GM12878 (cell line): ENCODE data around the gene CCDC9B. TPM values are rescaled to one million over a fixed set of nuclear protein-coding genes. Genes with fewer than 3 reads are reported as not detected.

ENCODE experiments used
- ATAC-seq: fragments of 200-7000 bp; cut with Tn5 transposase; 3 replicates; pipeline ENCODE4 v1.9.1; 2020; ENCODE audit warnings: mild to moderate bottlenecking, moderate library complexity
- BruUV-seq: library from RNA; stranded (reverse); fragments of 400-500 nt; replicated peaks from 2 replicates; lab custom pipeline; 2021; lab: Mats Ljungman, UMichigan
- CTCF ChIA-PET: fragments of 300-600 bp; sonication (Branson Sonifier 250); formaldehyde crosslinking; extraction: SDS; loops from one replicate; lab custom pipeline; 2021; ENCODE audit warnings: inconsistent platforms; lab: Yijun Ruan, JAX
- POLR2A ChIA-PET: fragments of 350-600 bp; formaldehyde crosslinking; extraction: SDS; loops from one replicate; lab custom pipeline; 2021; ENCODE audit warnings: inconsistent platforms; lab: Charles Lee
- RAD21 ChIA-PET: fragments of 300-600 bp; sonication (Branson Sonifier 250); formaldehyde crosslinking; loops from one replicate; lab custom pipeline; 2023; ENCODE audit warnings: antibody characterized with exemption; ENCODE audit not compliant: unreplicated experiment; lab: Charles Lee
- SMC1A ChIA-PET: fragments of 300-600 bp; sonication (Branson Sonifier 250); formaldehyde crosslinking; loops from one replicate; lab custom pipeline; 2023; ENCODE audit not compliant: unreplicated experiment, uncharacterized antibody; lab: Charles Lee
- DNase-seq: peaks from one replicate; pipeline ENCODE4 v3.0.0-alpha.2; 2011; ENCODE audit warnings: low read depth, low spot score
- FAIRE-seq: peaks from 3 replicates; lab custom pipeline; 2011; peaks lifted over from hg19 to GRCh38; lab: Jason Lieb, UNC
- H2AFZ ChIP-seq: 2 replicates; pipeline ENCODE4 v1.6.0; 2011; ENCODE audit warnings: low read depth, low read length, control low read depth; ENCODE audit not compliant: control insufficient read depth
- H3K27ac ChIP-seq: 2 replicates; pipeline ENCODE4 v1.5.1; 2011; ENCODE audit warnings: control low read depth; ENCODE audit not compliant: control insufficient read depth, insufficient read depth
- H3K27me3 ChIP-seq, 2 experiments: replicated peaks in 1 of 2; 2 replicates each; pipeline versions ENCODE4 v1.6.0 to v1.6.1; 2011; ENCODE audit warnings: low read length in 1 of 2; ENCODE audit not compliant: control insufficient read depth in 2 of 2, insufficient read depth in 2 of 2
- H3K36me3 ChIP-seq, 2 experiments: 2 replicates each; pipeline ENCODE4 v1.5.1; 2011; ENCODE audit warnings: low read length in 1 of 2; ENCODE audit not compliant: control insufficient read depth in 2 of 2, insufficient read depth in 2 of 2
- H3K4me1 ChIP-seq: 2 replicates; pipeline ENCODE4 v1.6.1; 2011; ENCODE audit warnings: mild to moderate bottlenecking, low read length, moderate library complexity, mixed read lengths; ENCODE audit not compliant: control insufficient read depth, insufficient read depth
- H3K4me2 ChIP-seq: 2 replicates; pipeline ENCODE4 v1.6.0; 2011; ENCODE audit warnings: control low read depth; ENCODE audit not compliant: control insufficient read depth, insufficient read depth
- H3K4me3 ChIP-seq: fragments of 200-600 bp; sonication (generic); 2 replicates; pipeline ENCODE4 v1.5.1; 2016
- H3K79me2 ChIP-seq: 2 replicates; pipeline ENCODE4 v1.6.0; 2011; ENCODE audit warnings: low read length; ENCODE audit not compliant: control insufficient read depth, insufficient read depth
- H3K9ac ChIP-seq: 2 replicates; pipeline ENCODE4 v1.8.0; 2011; ENCODE audit warnings: low read length, control low read depth, mixed read lengths; ENCODE audit not compliant: control insufficient read depth, insufficient read depth
- H3K9me3 ChIP-seq: replicated peaks from 3 replicates; pipeline ENCODE4 v1.5.1; 2011; ENCODE audit warnings: mild to moderate bottlenecking, low read length; ENCODE audit not compliant: control insufficient read depth, insufficient read depth
- H4K20me1 ChIP-seq: 2 replicates; pipeline ENCODE4 v1.6.0; 2011; ENCODE audit not compliant: control insufficient read depth, insufficient read depth
- CEBPZ ChIP-seq: fragments of 150-350 bp; IDR thresholded peaks from 2 replicates; pipeline ENCODE4 v1.6.1; 2016; ENCODE audit warnings: low read depth, low read length
- CTCF ChIP-seq, 3 experiments: IDR thresholded peaks in 2 of 3; conservative IDR thresholded peaks in 1 of 3; 2 replicates each; pipeline ENCODE4 v1.5.1; 2011; ENCODE audit warnings: low read depth in 3 of 3, low read length in 3 of 3, mild to moderate bottlenecking in 3 of 3, control low read depth in 2 of 3, moderate library complexity in 2 of 3, inconsistent platforms in 1 of 3, mixed read lengths in 1 of 3; ENCODE audit not compliant: control insufficient read depth in 2 of 3, insufficient read depth in 1 of 3; ENCODE audit errors: extremely low read depth in 1 of 3
- EED ChIP-seq: sonication (generic); IDR thresholded peaks from 2 replicates; pipeline ENCODE4 v1.6.1; 2016; ENCODE audit warnings: antibody characterized with exemption, low read depth
- ELK1 ChIP-seq: IDR thresholded peaks from 2 replicates; pipeline ENCODE4 v1.6.1; 2012; ENCODE audit warnings: low read depth, low read length, improper control_type of control experiment
- HDAC2 ChIP-seq: fragments of 200-600 bp; sonication (generic); IDR thresholded peaks from 2 replicates; pipeline ENCODE4 v1.6.1; 2017
- NKRF ChIP-seq: fragments of 450-650 bp; conservative IDR thresholded peaks from 2 replicates; pipeline ENCODE4 v1.6.1; 2017; ENCODE audit warnings: mild to moderate bottlenecking, moderate library complexity
- PAX8 ChIP-seq: fragments of 450-650 bp; IDR thresholded peaks from 2 replicates; pipeline ENCODE4 v1.6.1; 2017; ENCODE audit warnings: mild to moderate bottlenecking, moderate library complexity
- POLR2A ChIP-seq: IDR thresholded peaks from 2 replicates; pipeline ENCODE4 v1.6.1; 2011; ENCODE audit warnings: low read depth, mild to moderate bottlenecking, low read length
- SPI1 ChIP-seq: IDR thresholded peaks from 2 replicates; pipeline ENCODE4 v1.6.1; 2011; ENCODE audit warnings: low read depth, mild to moderate bottlenecking, low read length, moderate library complexity, borderline replicate concordance; ENCODE audit not compliant: insufficient read depth
- TCF12 ChIP-seq: IDR thresholded peaks from 2 replicates; pipeline ENCODE4 v1.6.1; 2011; ENCODE audit warnings: low read depth, mild to moderate bottlenecking, low read length
- WGBS: methylation state at CpG from one replicate; pipeline ENCODE4 v1.1.6; 2016; ENCODE audit warnings: low lambda C conversion rate; ENCODE audit not compliant: insufficient replicate concordance, insufficient coverage; ENCODE audit errors: missing lambda C conversion rate; 5-methylcytosine and 5-hydroxymethylcytosine counted together
- in situ Hi-C: fragments of 300-500 bp; cut with MboI; formaldehyde crosslinking; loops from 9 replicates; pipeline ENCODE4 v1.14.3; 2018; ENCODE audit warnings: mixed read lengths
- intact Hi-C: fragments of 100-400 bp; cut with micrococcal nuclease; formaldehyde crosslinking; loops from one replicate; pipeline ENCODE4 v1.14.2; 2022; ENCODE audit not compliant: unreplicated experiment
- polyA plus RNA-seq, 11 experiments: library from polyadenylated mRNA; depleted of rRNA in 4 of 11; unstranded in 6 of 11; stranded (reverse) in 5 of 11; fragments of >200 nt; fragmentation: Nextera tagmentation in 4 of 11; fragmentation: Illumina TruSeq in 1 of 11; extraction: Ambion mirVana in 4 of 11; extraction: Trizol in 1 of 11; gene quantifications; 1 replicate in 1 of 11; 2 replicates in 10 of 11; pipeline versions ENCODE4 v1.2.1 to v1.2.3, GENCODE V29; 2011 to 2016; ENCODE audit warnings: inconsistent platforms in 2 of 11, missing spikeins in 2 of 11, low read depth in 1 of 11
- total RNA-seq, 4 experiments: library from RNA; depleted of rRNA in 3 of 4; stranded (reverse); fragments of >200 nt in 3 of 4; fragmentation: Illumina TruSeq in 1 of 4; extraction: Trizol in 1 of 4; gene quantifications; 2 replicates each; pipeline versions ENCODE4 v1.2.1 to v1.2.3, GENCODE V29; 2013 to 2021

CCDC9B gene
- total and polyA plus RNA-seq, 10 of the 15 experiments (the other 5 are each of a cell fraction or from before 2014, with no cell fraction given) = 0.01 to 0.08 (median 0.03) TPM; not detected in 6

- TF ChIP-seq PAX8 (no peak), HDAC2 (no peak)
Observed at GRCh38 chr15:40347559-40348473, 7.1 kb upstream of the CCDC9B start (continued).

GRCh38 chr15:40346579-40347558 lies 6.1 kb upstream of the CCDC9B start:
- ChIA-PET CTCF (interaction anchor here (0.6 to 2.0 kb wide), 3 partner anchors 10 to 51 kb away, joined by 3 to 6 read pairs (median 3); partner anchors contain the start of gene DISP2), RAD21 (no interaction called here), POLR2A (no interaction called here), SMC1A (no interaction called here)
- H4K20me1 ChIP-seq = no peaks in the 10 kb centered on the region
- ATAC-seq (no peak), DNase-seq (no peak), FAIRE-seq (no peak)
- no peak overlapping the region for H2AFZ ChIP-seq
- no peak overlapping the region for H3K4me2 ChIP-seq
- intact Hi-C loops = loop anchor here (10.0 kb wide), 1 partner anchor 158 kb away; no protein-coding TSS in a partner anchor
- H3K79me2 ChIP-seq = no peaks in the 10 kb centered on the region
- H3K36me3 ChIP-seq = no peaks in the 10 kb centered on the region
- H3K9ac ChIP-seq = no peak overlapping the region
- WGBS = 48% methylated on average over 15 of the region's 15 CpGs
- in situ Hi-C loops = loop anchor here (5.0 kb wide), 1 partner anchor 75 kb away; no protein-coding TSS in a partner anchor
- no peaks in the 10 kb centered on the region for H3K27me3 ChIP-seq
- H3K4me3 ChIP-seq = no peak overlapping the region
- no TSS peak for BruUV-seq
- no peaks in the 10 kb centered on the region for H3K9me3 ChIP-seq
- no peaks in the 10 kb centered on the region for H3K4me1 ChIP-seq
- H3K27ac ChIP-seq = no peak overlapping the region
- TF ChIP-seq CTCF (IDR thresholded peaks at IDR 0.05 in 2 of 3, conservative IDR thresholded peaks at IDR 0.05 in 1 of 3; ENCODE audit: control insufficient read depth in 2 of 3, extremely low read depth in 1 of 3, insufficient read depth in 1 of 3, low read depth in 3 of 3, low read length in 3 of 3) (no peak), EED (no peak), NKRF (no peak), ELK1 (no peak), TCF12 (no peak), POLR2A (no peak), SPI1 (no peak), CEBPZ (no peak)
